HL-60 (cell line): Measurements from ENCODE around the gene HOXB5.

ENCODE experiments used
- POLR2AphosphoS5 ChIP-seq: IDR thresholded peaks from 2 replicates; pipeline ENCODE4 v1.6.1; 2012; ENCODE audit warnings: low read depth
- TF ChIP-seq, protein P1 (sequence below): IDR thresholded peaks from one replicate; pipeline ENCODE4 v1.5.1; 2011; ENCODE audit warnings: low read length, control low read depth, inconsistent platforms; ENCODE audit not compliant: insufficient read depth
- TF ChIP-seq, protein P2 (sequence below): IDR thresholded peaks from 2 replicates; pipeline ENCODE4 v1.6.1; 2012; ENCODE audit warnings: low read depth; ENCODE audit not compliant: insufficient replicate concordance

DNA sequence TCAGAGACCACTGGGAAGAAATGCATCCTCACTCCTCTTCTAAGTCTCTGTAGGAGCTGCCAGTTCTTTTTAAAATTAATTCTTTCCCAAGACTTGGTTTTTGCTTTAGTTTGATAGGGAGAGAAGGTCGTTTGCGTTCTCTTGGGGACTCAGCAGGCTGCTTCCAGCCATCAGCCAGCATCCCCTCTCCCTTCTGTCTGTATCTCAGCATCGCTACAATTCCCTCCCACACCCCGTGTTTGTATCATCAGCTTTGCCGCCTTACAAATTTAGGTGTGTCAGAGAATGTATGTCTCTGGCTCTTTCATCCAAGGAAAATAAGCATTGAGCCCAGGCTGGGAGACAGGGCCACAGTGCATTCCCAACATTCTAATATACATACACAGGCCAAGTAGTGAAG lies 5.8 kb upstream of the HOXB5 start:
- TF ChIP-seq, protein P1, sequence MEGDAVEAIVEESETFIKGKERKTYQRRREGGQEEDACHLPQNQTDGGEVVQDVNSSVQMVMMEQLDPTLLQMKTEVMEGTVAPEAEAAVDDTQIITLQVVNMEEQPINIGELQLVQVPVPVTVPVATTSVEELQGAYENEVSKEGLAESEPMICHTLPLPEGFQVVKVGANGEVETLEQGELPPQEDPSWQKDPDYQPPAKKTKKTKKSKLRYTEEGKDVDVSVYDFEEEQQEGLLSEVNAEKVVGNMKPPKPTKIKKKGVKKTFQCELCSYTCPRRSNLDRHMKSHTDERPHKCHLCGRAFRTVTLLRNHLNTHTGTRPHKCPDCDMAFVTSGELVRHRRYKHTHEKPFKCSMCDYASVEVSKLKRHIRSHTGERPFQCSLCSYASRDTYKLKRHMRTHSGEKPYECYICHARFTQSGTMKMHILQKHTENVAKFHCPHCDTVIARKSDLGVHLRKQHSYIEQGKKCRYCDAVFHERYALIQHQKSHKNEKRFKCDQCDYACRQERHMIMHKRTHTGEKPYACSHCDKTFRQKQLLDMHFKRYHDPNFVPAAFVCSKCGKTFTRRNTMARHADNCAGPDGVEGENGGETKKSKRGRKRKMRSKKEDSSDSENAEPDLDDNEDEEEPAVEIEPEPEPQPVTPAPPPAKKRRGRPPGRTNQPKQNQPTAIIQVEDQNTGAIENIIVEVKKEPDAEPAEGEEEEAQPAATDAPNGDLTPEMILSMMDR: no peak
- TF ChIP-seq POLR2AphosphoS5: no peak
- TF ChIP-seq, protein P2, sequence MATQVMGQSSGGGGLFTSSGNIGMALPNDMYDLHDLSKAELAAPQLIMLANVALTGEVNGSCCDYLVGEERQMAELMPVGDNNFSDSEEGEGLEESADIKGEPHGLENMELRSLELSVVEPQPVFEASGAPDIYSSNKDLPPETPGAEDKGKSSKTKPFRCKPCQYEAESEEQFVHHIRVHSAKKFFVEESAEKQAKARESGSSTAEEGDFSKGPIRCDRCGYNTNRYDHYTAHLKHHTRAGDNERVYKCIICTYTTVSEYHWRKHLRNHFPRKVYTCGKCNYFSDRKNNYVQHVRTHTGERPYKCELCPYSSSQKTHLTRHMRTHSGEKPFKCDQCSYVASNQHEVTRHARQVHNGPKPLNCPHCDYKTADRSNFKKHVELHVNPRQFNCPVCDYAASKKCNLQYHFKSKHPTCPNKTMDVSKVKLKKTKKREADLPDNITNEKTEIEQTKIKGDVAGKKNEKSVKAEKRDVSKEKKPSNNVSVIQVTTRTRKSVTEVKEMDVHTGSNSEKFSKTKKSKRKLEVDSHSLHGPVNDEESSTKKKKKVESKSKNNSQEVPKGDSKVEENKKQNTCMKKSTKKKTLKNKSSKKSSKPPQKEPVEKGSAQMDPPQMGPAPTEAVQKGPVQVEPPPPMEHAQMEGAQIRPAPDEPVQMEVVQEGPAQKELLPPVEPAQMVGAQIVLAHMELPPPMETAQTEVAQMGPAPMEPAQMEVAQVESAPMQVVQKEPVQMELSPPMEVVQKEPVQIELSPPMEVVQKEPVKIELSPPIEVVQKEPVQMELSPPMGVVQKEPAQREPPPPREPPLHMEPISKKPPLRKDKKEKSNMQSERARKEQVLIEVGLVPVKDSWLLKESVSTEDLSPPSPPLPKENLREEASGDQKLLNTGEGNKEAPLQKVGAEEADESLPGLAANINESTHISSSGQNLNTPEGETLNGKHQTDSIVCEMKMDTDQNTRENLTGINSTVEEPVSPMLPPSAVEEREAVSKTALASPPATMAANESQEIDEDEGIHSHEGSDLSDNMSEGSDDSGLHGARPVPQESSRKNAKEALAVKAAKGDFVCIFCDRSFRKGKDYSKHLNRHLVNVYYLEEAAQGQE: no peak
